Esophagus muscularis mucosa (tissue), 4 donors: ENCODE results near the gene GTF2IRD1.
"Not testable (repeated sequence)": the region's sequence is repeated elsewhere in the genome, so short reads cannot be mapped to it uniquely, and the experiment has no call there.

ENCODE experiments used
- EP300 ChIP-seq: sonication (generic); formaldehyde crosslinking; IDR thresholded peaks from one replicate; pipeline ENCODE4 v1.6.1; 2017; ENCODE audit warnings: antibody characterized with exemption
- POLR2A ChIP-seq: fragments of 450-650 bp; IDR thresholded peaks from one replicate; pipeline ENCODE4 v1.6.1; 2017; ENCODE audit warnings: antibody characterized with exemption, moderate library complexity, mild to moderate bottlenecking, low read depth
- TF ChIP-seq, protein P1 (sequence below), 3 experiments: fragments of 200-600 bp in 2 of 3; fragments of 450-650 bp in 1 of 3; sonication (generic) in 2 of 3; IDR thresholded peaks; one replicate each; pipeline ENCODE4 v1.5.1; 2017 to 2019; ENCODE audit warnings: antibody characterized with exemption in 3 of 3, mild to moderate bottlenecking in 2 of 3, moderate library complexity in 1 of 3

GRCh38 chr7:74563639-74564038, 109.9 kb downstream of the GTF2IRD1 start:
- TF ChIP-seq, protein P1, sequence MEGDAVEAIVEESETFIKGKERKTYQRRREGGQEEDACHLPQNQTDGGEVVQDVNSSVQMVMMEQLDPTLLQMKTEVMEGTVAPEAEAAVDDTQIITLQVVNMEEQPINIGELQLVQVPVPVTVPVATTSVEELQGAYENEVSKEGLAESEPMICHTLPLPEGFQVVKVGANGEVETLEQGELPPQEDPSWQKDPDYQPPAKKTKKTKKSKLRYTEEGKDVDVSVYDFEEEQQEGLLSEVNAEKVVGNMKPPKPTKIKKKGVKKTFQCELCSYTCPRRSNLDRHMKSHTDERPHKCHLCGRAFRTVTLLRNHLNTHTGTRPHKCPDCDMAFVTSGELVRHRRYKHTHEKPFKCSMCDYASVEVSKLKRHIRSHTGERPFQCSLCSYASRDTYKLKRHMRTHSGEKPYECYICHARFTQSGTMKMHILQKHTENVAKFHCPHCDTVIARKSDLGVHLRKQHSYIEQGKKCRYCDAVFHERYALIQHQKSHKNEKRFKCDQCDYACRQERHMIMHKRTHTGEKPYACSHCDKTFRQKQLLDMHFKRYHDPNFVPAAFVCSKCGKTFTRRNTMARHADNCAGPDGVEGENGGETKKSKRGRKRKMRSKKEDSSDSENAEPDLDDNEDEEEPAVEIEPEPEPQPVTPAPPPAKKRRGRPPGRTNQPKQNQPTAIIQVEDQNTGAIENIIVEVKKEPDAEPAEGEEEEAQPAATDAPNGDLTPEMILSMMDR (IDR thresholded peaks at IDR 0.05) = not testable (repeated sequence)
- not testable (repeated sequence) for TF ChIP-seq EP300, POLR2A
